ENCODE results near the gene C15orf61.

The C15orf61 gene

GRCh38 chr15:67495585-67495984 lies 25.3 kb upstream of the C15orf61 start:
- H3K4me3 ChIP-seq (ENCODE audit: low read depth, low read length), result no peak overlapping the region
- TF ChIP-seq CTCF (IDR thresholded peaks at IDR 0.05; ENCODE audit: borderline replicate concordance, insufficient read depth, low read depth, low read length), result no peak

GRCh38 chr15:67501177-67501835 lies 19.6 kb upstream of the C15orf61 start:
- no peak overlapping the region for H3K4me3 ChIP-seq (ENCODE audit: low read depth, low read length)
- TF ChIP-seq CTCF (IDR thresholded peaks at IDR 0.05; ENCODE audit: borderline replicate concordance, insufficient read depth, low read depth, low read length), result 0 out of 2 replicates have a peak, but pooled peaks have one; percentile 12

- TF ChIP-seq CTCF (IDR thresholded peaks at IDR 0.05; ENCODE audit: borderline replicate concordance, insufficient read depth, low read depth, low read length), result no peak
- H3K4me3 ChIP-seq (ENCODE audit: low read depth, low read length), result no peak overlapping the region
Measured at GRCh38 chr15:67501836-67502461, 19.0 kb upstream of the C15orf61 start.

- TF ChIP-seq CTCF (IDR thresholded peaks at IDR 0.05; ENCODE audit: borderline replicate concordance, insufficient read depth, low read depth, low read length), result no peak
- H3K4me3 ChIP-seq (ENCODE audit: low read depth, low read length), result no peak overlapping the region
Measured at GRCh38 chr15:67504056-67504455, 16.9 kb upstream of the C15orf61 start.

GRCh38 chr15:67504796-67505195 lies 16.1 kb upstream of the C15orf61 start:
- no peak overlapping the region for H3K4me3 ChIP-seq (ENCODE audit: low read depth, low read length)
- TF ChIP-seq CTCF (IDR thresholded peaks at IDR 0.05; ENCODE audit: borderline replicate concordance, insufficient read depth, low read depth, low read length), result no peak

GRCh38 chr15:67505675-67506572 lies 15.0 kb upstream of the C15orf61 start:
- no peak overlapping the region for H3K4me3 ChIP-seq (ENCODE audit: low read depth, low read length)
- no peak for TF ChIP-seq CTCF (IDR thresholded peaks at IDR 0.05; ENCODE audit: borderline replicate concordance, insufficient read depth, low read depth, low read length)
